GM18499 (cell line): ENCODE data around the gene MRPS27.
"Not testable (repeated sequence)": the region's sequence is repeated elsewhere in the genome, so short reads cannot be mapped to it uniquely, and the experiment has no call there.

Source experiments
- ATAC-seq: cut with Tn5 transposase; IDR thresholded peaks from one replicate; pipeline ENCODE4 v1.9.1; 2021; ENCODE audit warnings: moderate number of reproducible peaks; ENCODE audit not compliant: insufficient read depth, unreplicated experiment

The MRPS27 gene

GRCh38 chr5:72328172-72328571 lies 8.1 kb upstream of the MRPS27 start:
- ATAC-seq = no peak

- ATAC-seq = no peak
These were observed 6.2 kb upstream of the MRPS27 start for GRCh38 chr5:72326306-72326649.

GRCh38 chr5:72325566-72326305 lies 5.7 kb upstream of the MRPS27 start:
- ATAC-seq = no peak

- ATAC-seq = no peak
These were observed 4.3 kb upstream of the MRPS27 start for GRCh38 chr5:72324189-72324825.

- ATAC-seq = not testable (repeated sequence)
These were observed 535 bp downstream of the MRPS27 start for GRCh38 chr5:72319435-72319975.

GRCh38 chr5:72314571-72315172 lies 5.4 kb downstream of the MRPS27 start:
- no peak for ATAC-seq

GRCh38 chr5:72313141-72313540 lies 6.9 kb downstream of the MRPS27 start:
- no peak for ATAC-seq

- no peak for ATAC-seq
These were observed 11.2 kb downstream of the MRPS27 start for GRCh38 chr5:72308853-72309191.

- peak; percentile 66 for ATAC-seq
These were observed 11.8 kb downstream of the MRPS27 start for GRCh38 chr5:72307968-72308852.

GRCh38 chr5:72307573-72307967 lies 12.5 kb downstream of the MRPS27 start:
- ATAC-seq = no peak

GRCh38 chr5:72305194-72306142 lies 14.6 kb downstream of the MRPS27 start:
- no peak for ATAC-seq

GRCh38 chr5:72302171-72302570 lies 17.9 kb downstream of the MRPS27 start:
- ATAC-seq = no peak

- ATAC-seq = peak; percentile 61
These were observed 18.5 kb downstream of the MRPS27 start for GRCh38 chr5:72301557-72301956.

- ATAC-seq = no peak
These were observed 19.3 kb downstream of the MRPS27 start for GRCh38 chr5:72300590-72301339.

GRCh38 chr5:72298711-72299110 lies 21.3 kb downstream of the MRPS27 start:
- no peak for ATAC-seq

GRCh38 chr5:72298136-72298535 lies 21.9 kb downstream of the MRPS27 start:
- not testable (repeated sequence) for ATAC-seq

GRCh38 chr5:72296256-72296655 lies 23.8 kb downstream of the MRPS27 start:
- ATAC-seq = no peak

- ATAC-seq = no peak
These were observed 24.5 kb downstream of the MRPS27 start for GRCh38 chr5:72295539-72295938.

GRCh38 chr5:72294473-72294872 lies 25.6 kb downstream of the MRPS27 start:
- ATAC-seq = no peak
